Transverse colon (tissue), 4 donors: ENCODE results near the gene GPR17. TPM values are rescaled to one million over a fixed set of nuclear protein-coding genes. Genes with fewer than 3 reads are reported as not detected.

Experiments used
- DNase-seq: peaks from one replicate; pipeline ENCODE4 v3.0.0-alpha.2; 2019
- H3K27ac ChIP-seq, 4 donors: fragments of 200-600 bp; sonication (generic); 2 replicates each; pipeline ENCODE4 v1.5.1; 2016 to 2018; ENCODE audit warnings: inconsistent platforms in 4 of 4
- H3K27me3 ChIP-seq: fragments of 200-600 bp; sonication (generic); 2 replicates; pipeline ENCODE4 v1.5.1; 2017; ENCODE audit warnings: inconsistent platforms
- H3K36me3 ChIP-seq, 4 donors: fragments of 200-600 bp; sonication (generic); 2 replicates each; pipeline ENCODE4 v1.5.1; 2017 to 2019; ENCODE audit warnings: inconsistent platforms in 4 of 4
- H3K4me1 ChIP-seq, 4 donors: fragments of 200-600 bp; sonication (generic); 2 replicates each; pipeline ENCODE4 v1.5.1; 2017 to 2020; ENCODE audit warnings: inconsistent platforms in 4 of 4
- H3K4me3 ChIP-seq, 4 donors: fragments of 200-600 bp; sonication (generic); 1 replicate in 1 of 4; 2 replicates in 3 of 4; pipeline versions ENCODE4 v1.5.1 to v1.6.1; 2017 to 2019; ENCODE audit warnings: inconsistent platforms in 4 of 4
- H3K9me3 ChIP-seq, 2 donors: fragments of 200-600 bp; sonication (generic); 2 replicates each; pipeline ENCODE4 v1.5.1; 2017 to 2019; ENCODE audit warnings: inconsistent platforms in 2 of 2
- CTCF ChIP-seq, 5 experiments: fragments of 200-600 bp in 3 of 5; fragments of 450-650 bp in 2 of 5; sonication (generic) in 3 of 5; IDR thresholded peaks; 1 replicate in 2 of 5; 2 replicates in 3 of 5; pipeline ENCODE4 v1.5.1; 2016 to 2017; ENCODE audit warnings: antibody characterized with exemption in 5 of 5, inconsistent platforms in 3 of 5, mild to moderate bottlenecking in 2 of 5, moderate library complexity in 1 of 5
- EP300 ChIP-seq: sonication (generic); formaldehyde crosslinking; IDR thresholded peaks from one replicate; pipeline ENCODE4 v1.6.1; 2017; ENCODE audit warnings: antibody characterized with exemption, low read depth
- POLR2A ChIP-seq: fragments of 450-650 bp; IDR thresholded peaks from one replicate; pipeline ENCODE4 v1.6.1; 2016; ENCODE audit warnings: antibody characterized with exemption, mild to moderate bottlenecking, moderate library complexity
- POLR2AphosphoS5 ChIP-seq, 3 donors: sonication (generic); formaldehyde crosslinking; IDR thresholded peaks; one replicate each; pipeline ENCODE4 v1.6.1; 2016; ENCODE audit warnings: antibody characterized with exemption in 3 of 3
- WGBS, 2 donors: methylation state at CpG; one replicate each; pipeline ENCODE4 v1.1.5; 2018; ENCODE audit warnings: low coverage in 1 of 2; 5-methylcytosine and 5-hydroxymethylcytosine counted together
- in situ Hi-C, 4 donors: fragments of 200-750 bp; cut with MboI; loops; one replicate each; pipeline versions ENCODE4 v1.15.0 to v1.15.1; 2017; ENCODE audit warnings: low sequenced_read_pairs in 3 of 4, low pct_ligation_motif_present in 1 of 4, low pct_unique_long_range_greater_than_20kb in 1 of 4
- intact Hi-C: fragments of 100-400 bp; cut with DNase I; formaldehyde crosslinking; loops from one replicate; pipeline ENCODE4 v1.15.1; 2023; ENCODE audit warnings: low total_unique reads
- total RNA-seq, 4 donors: library from RNA; depleted of rRNA; stranded (reverse); fragments of >200 nt; gene quantifications; one replicate each; pipeline ENCODE4 v1.1.0, GENCODE V29; 2016

GPR17 gene
- total RNA-seq, 4 donors from 2014 or later: 0.14 TPM; not detected in 3

- H3K4me1 ChIP-seq: no peaks in the 10 kb centered on the region
- H3K4me3 ChIP-seq: no peak overlapping the region
- no peaks in the 10 kb centered on the region for H3K27me3 ChIP-seq
- peaks cover 0 to 9% (median 2%) of the 10 kb centered on the region in 4 donors for H3K36me3 ChIP-seq
- WGBS, 2 donors: 63 to 64% methylated on average over 4 of the region's 4 CpGs
- intact Hi-C loops: no loop called here
- no peak for TF ChIP-seq EP300
- no peak for TF ChIP-seq CTCF (IDR thresholded peaks at IDR 0.05)
- no peak for TF ChIP-seq POLR2A
- no peak for TF ChIP-seq POLR2AphosphoS5 (IDR thresholded peaks at IDR 0.05)
- no peak for DNase-seq
- in situ Hi-C loops: no loop called here
- H3K27ac ChIP-seq: no peak overlapping the region
- H3K9me3 ChIP-seq: no peaks in the 10 kb centered on the region
Measured at GRCh38 chr2:127597984-127598380, 48.0 kb upstream of the GPR17 start.

- H3K9me3 ChIP-seq: no peaks in the 10 kb centered on the region
- TF ChIP-seq CTCF (IDR thresholded peaks at IDR 0.05): no peak
- no peak overlapping the region for H3K4me3 ChIP-seq
- intact Hi-C loops: no loop called here
- peaks cover 0 to 9% (median 2%) of the 10 kb centered on the region in 4 donors for H3K36me3 ChIP-seq
- no peaks in the 10 kb centered on the region for H3K4me1 ChIP-seq
- WGBS, 2 donors: 89 to 100% methylated on average over 3 of the region's 3 CpGs
- no peak overlapping the region for H3K27ac ChIP-seq
- H3K27me3 ChIP-seq: no peaks in the 10 kb centered on the region
- DNase-seq: no peak
- in situ Hi-C loops: no loop called here
Measured at GRCh38 chr2:127598711-127599110, 47.2 kb upstream of the GPR17 start.

- intact Hi-C loops (no loop called here), in situ Hi-C loops (no loop called here)
- H3K36me3 ChIP-seq: peaks cover 0 to 9% (median 2%) of the 10 kb centered on the region in 4 donors
- no peak overlapping the region for H3K27ac ChIP-seq
- no peaks in the 10 kb centered on the region for H3K9me3 ChIP-seq
- H3K4me3 ChIP-seq: no peak overlapping the region
- TF ChIP-seq EP300 (no peak), POLR2AphosphoS5 (IDR thresholded peaks at IDR 0.05) (no peak)
- DNase-seq: no peak
- 75 to 84% methylated on average over 3 of the region's 3 CpGs for WGBS, 2 donors
- no peaks in the 10 kb centered on the region for H3K27me3 ChIP-seq
- H3K4me1 ChIP-seq: no peaks in the 10 kb centered on the region
Measured at GRCh38 chr2:127599211-127599610, 46.7 kb upstream of the GPR17 start.

GRCh38 chr2:127604986-127605385 lies 41.0 kb upstream of the GPR17 start:
- peaks cover 0 to 4% (median under 1%) of the 10 kb centered on the region in 4 donors for H3K36me3 ChIP-seq
- no peaks in the 10 kb centered on the region for H3K27me3 ChIP-seq
- intact Hi-C loops (no loop called here), in situ Hi-C loops (no loop called here)
- WGBS, 2 donors: 76 to 85% methylated on average over 6 to 8 of the region's 8 CpGs
- no peaks in the 10 kb centered on the region for H3K4me1 ChIP-seq
- no peak for DNase-seq
- TF ChIP-seq EP300: no peak
- TF ChIP-seq POLR2A: no peak
- no peak for TF ChIP-seq POLR2AphosphoS5 (IDR thresholded peaks at IDR 0.05)
- TF ChIP-seq CTCF (IDR thresholded peaks at IDR 0.05): no peak
- H3K27ac ChIP-seq: no peak overlapping the region
- H3K9me3 ChIP-seq: no peaks in the 10 kb centered on the region
- no peak overlapping the region for H3K4me3 ChIP-seq

GRCh38 chr2:127605691-127606263 lies 40.2 kb upstream of the GPR17 start:
- in situ Hi-C loops: no loop called here
- Histone ChIP-seq H3K4me3 (no peak overlapping the region), H3K27me3 (no peaks in the 10 kb centered on the region), H3K27ac (no peak overlapping the region), H3K36me3 (peaks cover 0 to 9% (median 0%) of the 10 kb centered on the region in 4 donors), H3K9me3 (no peaks in the 10 kb centered on the region), H3K4me1 (no peaks in the 10 kb centered on the region)
- TF ChIP-seq POLR2A: no peak
- TF ChIP-seq EP300: no peak
- TF ChIP-seq POLR2AphosphoS5 (IDR thresholded peaks at IDR 0.05): no peak
- TF ChIP-seq CTCF (IDR thresholded peaks at IDR 0.05): no peak
- DNase-seq: no peak
- intact Hi-C loops: no loop called here
- 82% methylated on average over 7 of the region's 7 CpGs; no CpG with 5 or more reads in 1 of the 2 donors for WGBS, 2 donors
